ENCODE data around the gene APOB. TPM values are rescaled to one million over a fixed set of nuclear protein-coding genes. Genes with fewer than 3 reads are reported as not detected.
A peak's percentile ranks its signal among the peaks of the same experiment; 100 is the strongest.

APOB gene
- total and polyA plus RNA-seq, 2 of the 13 experiments (the other 11 are each of a cell fraction or from before 2014, with no cell fraction given) = 1,569 to 2,515 TPM

GRCh38 chr2:21010813-21011439 is 32.9 kb downstream of the APOB start (continued):
- peak; percentile 79 for TF ChIP-seq IKZF4 (CRISPR knock-in tag; IDR thresholded peaks at IDR 0.05; ENCODE audit: borderline replicate concordance, low read depth, not compliant biosample characterization)
- no peak for TF ChIP-seq FOXO1 (CRISPR knock-in tag; IDR thresholded peaks at IDR 0.05)
- TF ChIP-seq ZBTB3 (CRISPR knock-in tag; IDR thresholded peaks at IDR 0.05; ENCODE audit: borderline replicate concordance, low read depth) = no peak
- no peak for TF ChIP-seq HDAC1 (CRISPR knock-in tag; IDR thresholded peaks at IDR 0.05)
- TF ChIP-seq RBM22 (optimal IDR thresholded peaks at IDR 0.05; ENCODE audit: low read length) = peak; percentile 99
- no peak for TF ChIP-seq TRAFD1 (CRISPR knock-in tag; IDR thresholded peaks at IDR 0.05; ENCODE audit: borderline replicate concordance)

- no peak overlapping the region for H3K4me2 ChIP-seq (ENCODE audit: low read depth, low read length)
- intact Hi-C loops (cut with micrococcal nuclease; ENCODE audit: unreplicated experiment) = loop anchor here (10.0 kb wide), 1 partner anchor 415 kb away; no protein-coding TSS in a partner anchor
- no peaks in the 10 kb centered on the region; the same call in 1 of the 2 replicates for H3K9me3 ChIP-seq (ENCODE audit: low read length)
- no peak overlapping the region for H3K4me3 ChIP-seq (replicated peaks in 1 of 3; ENCODE audit: insufficient read depth in 1 of 3, low read depth in 2 of 3, low read length in 3 of 3)
- H3K36me3 ChIP-seq (replicated peaks in 1 of 2; ENCODE audit: control insufficient read depth in 1 of 2, insufficient read depth in 2 of 2, low read length in 2 of 2) = peaks cover 59 to 100% of the 10 kb centered on the region in 2 experiments
- in situ Hi-C loops (cut with HindIII; ENCODE audit: extremely low pct_ligation_motif_present, low pct_unique_long_range_greater_than_20kb) = no loop called here
- 92% methylated on average over 2 of the region's 2 CpGs for WGBS (ENCODE audit: low lambda C conversion rate)
- DNase-seq (ENCODE audit: low spot score) = no peak
- no TSS peak for BruUV-seq (replicated peaks)
- no peaks in the 10 kb centered on the region for H3K27me3 ChIP-seq (ENCODE audit: control insufficient read depth in 1 of 2, insufficient read depth in 2 of 2, low read length in 2 of 2)
- H3K27ac ChIP-seq (ENCODE audit: extremely low read length, insufficient read depth, low read length) = no peak overlapping the region
- ATAC-seq = no peak
- H3K79me2 ChIP-seq (ENCODE audit: insufficient read depth, low read length) = peaks cover 13% of the 10 kb centered on the region
- no peak overlapping the region for H3K9ac ChIP-seq (ENCODE audit: insufficient read depth, low read depth, low read length)
- peaks cover 29% of the 10 kb centered on the region for H3K4me1 ChIP-seq (ENCODE audit: insufficient read depth, low read length)
- H4K20me1 ChIP-seq (ENCODE audit: insufficient read depth, low read length) = peaks cover 100% of the 10 kb centered on the region
- FAIRE-seq = no peak
- ChIA-PET POLR2A (interaction anchor here (0.8 to 13.6 kb wide), 3 partner anchors 10 to 33 kb away, joined by 3 to 119 read pairs (median 4); no protein-coding TSS in a partner anchor), CTCF (ENCODE audit: low intra/inter-chr PET ratio, low total read pairs) (no interaction called here)
- no peak overlapping the region for H2AFZ ChIP-seq (ENCODE audit: low read length)
- TF ChIP-seq PAF1 (CRISPR knock-in tag; IDR thresholded peaks at IDR 0.05) = peak; percentile 94
- no peak for TF ChIP-seq ZNF775 (CRISPR knock-in tag; IDR thresholded peaks at IDR 0.05; ENCODE audit: borderline replicate concordance)
- peak; percentile 90; the same call in 1 of the 2 replicates for TF ChIP-seq POLR2AphosphoS2 (IDR thresholded peaks at IDR 0.05; ENCODE audit: low read depth, low read length)
- TF ChIP-seq KLF12 (CRISPR knock-in tag; IDR thresholded peaks at IDR 0.05; ENCODE audit: borderline replicate concordance) = 0 out of 2 replicates have a peak, but pooled peaks have one; percentile 32
- no peak for TF ChIP-seq PLSCR1 (CRISPR knock-in tag; IDR thresholded peaks at IDR 0.05; ENCODE audit: borderline replicate concordance)
- peak; percentile 20 for TF ChIP-seq RBM22 (optimal IDR thresholded peaks at IDR 0.05; ENCODE audit: low read length)
- no peak for TF ChIP-seq ZNF749 (CRISPR knock-in tag; IDR thresholded peaks at IDR 0.05; ENCODE audit: borderline replicate concordance)
- TF ChIP-seq CENPX (CRISPR knock-in tag; IDR thresholded peaks at IDR 0.05) = no peak
- TF ChIP-seq KMT2A (CRISPR knock-in tag; IDR thresholded peaks at IDR 0.05) = no peak
- TF ChIP-seq ZNF468 (CRISPR knock-in tag; IDR thresholded peaks at IDR 0.05) = no peak
- no peak for TF ChIP-seq ZNF572 (CRISPR knock-in tag; IDR thresholded peaks at IDR 0.05)
- TF ChIP-seq MIXL1 (CRISPR knock-in tag; IDR thresholded peaks at IDR 0.05) = 0 out of 2 replicates have a peak, but pooled peaks have one; percentile 1
- TF ChIP-seq ZSCAN20 (CRISPR knock-in tag; IDR thresholded peaks at IDR 0.05; ENCODE audit: borderline replicate concordance) = 0 out of 2 replicates have a peak, but pooled peaks have one; percentile 15
- no peak for TF ChIP-seq ATF7-NPFF (CRISPR knock-in tag; IDR thresholded peaks at IDR 0.05; ENCODE audit: low read depth)
- no peak for TF ChIP-seq CHD4 (IDR thresholded peaks at IDR 0.05; ENCODE audit: borderline replicate concordance, low read length)
- no peak for TF ChIP-seq SETDB1 (CRISPR knock-in tag; IDR thresholded peaks at IDR 0.05; ENCODE audit: borderline replicate concordance)
Observed at GRCh38 chr2:21009662-21010225, 34.1 kb downstream of the APOB start.

Measured in HepG2 (cell line).